HAP-1 (cell line): ENCODE data around the gene OR5D13.

Experiments used
- DNase-seq, 2 experiments: peaks; one replicate each; pipeline ENCODE4 v3.0.0-alpha.2; 2016 to 2020; ENCODE audit warnings: low spot score in 2 of 2
- H3K27me3 ChIP-seq: fragments of 250-450 bp; sonication (Bioruptor Pico); 2 replicates; pipeline ENCODE4 v1.5.1; 2020; ENCODE audit warnings: low read depth, mild to moderate bottlenecking, moderate library complexity
- H3K36me3 ChIP-seq: fragments of 250-450 bp; sonication (Bioruptor Pico); replicated peaks from 2 replicates; pipeline ENCODE4 v1.5.1; 2020; ENCODE audit warnings: mild to moderate bottlenecking
- H3K4me1 ChIP-seq: fragments of 250-450 bp; sonication (Bioruptor Pico); 2 replicates; pipeline ENCODE4 v1.5.1; 2020; ENCODE audit warnings: mild to moderate bottlenecking
- H3K4me3 ChIP-seq: fragments of 250-450 bp; sonication (Bioruptor Pico); 2 replicates; pipeline ENCODE4 v1.5.1; 2020; ENCODE audit warnings: mild to moderate bottlenecking, moderate library complexity
- H3K9me3 ChIP-seq: fragments of 250-450 bp; sonication (Bioruptor Pico); 2 replicates; pipeline ENCODE4 v1.5.1; 2020; ENCODE audit warnings: mild to moderate bottlenecking, moderate library complexity
- in situ Hi-C: fragments of 300-500 bp; cut with MboI; formaldehyde crosslinking; loops from 3 replicates; pipeline ENCODE4 v1.14.3; 2020; ENCODE audit warnings: low sequenced_read_pairs, inconsistent platforms, mixed read lengths

Gene OR5D13

GRCh38 chr11:55773138-55773537 is at the start of gene OR5D13:
TSS of gene OR5D13 (plus strand) at chr11:55773438. CDS start at chr11:55773438, 0 bp downstream.
- Histone ChIP-seq H3K4me3 (no peak within 1 kb of the TSS), H3K27me3 (no peaks in the 10 kb centered on the region), H3K4me1 (no peaks in the 10 kb centered on the region), H3K36me3 (no peaks in the 10 kb centered on the region), H3K9me3 (no peaks in the 10 kb centered on the region)
- in situ Hi-C loops, result no loop called here
- no peak for DNase-seq

DNA sequence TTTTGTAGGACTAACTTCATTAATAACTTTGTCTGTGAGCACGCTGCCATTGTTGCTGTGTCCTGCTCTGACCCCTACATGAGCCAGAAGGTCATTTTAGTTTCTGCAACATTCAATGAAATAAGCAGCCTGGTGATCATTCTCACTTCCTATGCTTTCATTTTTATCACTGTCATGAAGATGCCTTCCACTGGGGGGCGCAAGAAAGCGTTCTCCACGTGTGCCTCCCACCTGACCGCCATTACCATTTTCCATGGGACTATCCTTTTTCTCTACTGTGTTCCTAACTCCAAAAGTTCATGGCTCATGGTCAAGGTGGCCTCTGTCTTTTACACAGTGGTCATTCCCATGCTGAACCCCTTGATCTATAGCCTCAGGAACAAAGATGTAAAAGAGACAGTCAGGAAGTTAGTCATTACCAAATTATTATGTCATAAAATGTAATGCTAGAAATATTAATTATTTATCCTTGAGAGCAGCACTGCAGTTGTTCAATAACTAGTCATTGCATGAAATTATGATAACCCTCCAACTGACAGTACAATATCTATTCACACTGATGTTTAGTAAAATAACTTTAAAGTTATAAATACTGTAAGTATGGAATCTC is 46.4 kb upstream of the OR5D13 start:
- H3K9me3 ChIP-seq, result no peaks in the 10 kb centered on the region
- DNase-seq, result peak in 1 of 2 experiments; percentile 52
- no peaks in the 10 kb centered on the region for H3K36me3 ChIP-seq
- H3K27me3 ChIP-seq, result no peaks in the 10 kb centered on the region
- H3K4me3 ChIP-seq, result no peak overlapping the region
- in situ Hi-C loops, result no loop called here
- H3K4me1 ChIP-seq, result no peaks in the 10 kb centered on the region

DNA sequence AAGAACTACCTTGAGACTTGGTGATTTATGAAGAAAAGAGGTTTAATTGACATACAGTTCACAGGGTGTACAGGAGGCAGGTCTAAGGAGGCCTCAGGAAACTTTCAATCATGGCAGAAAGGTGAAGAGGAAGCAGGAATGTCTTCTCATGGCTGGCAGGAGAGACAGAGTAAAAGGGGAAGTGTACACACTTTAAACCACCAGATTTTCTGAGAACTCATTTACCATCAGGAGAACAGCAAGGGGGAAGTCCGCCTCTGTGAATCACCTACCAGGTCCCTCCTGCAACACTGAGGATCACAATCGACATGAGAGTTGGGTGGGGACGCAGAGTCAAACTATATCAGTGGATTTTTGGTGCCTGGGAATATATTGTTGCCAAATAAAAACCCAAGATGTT is 40.3 kb upstream of the OR5D13 start:
- in situ Hi-C loops, result no loop called here
- no peaks in the 10 kb centered on the region for H3K27me3 ChIP-seq
- no peak for DNase-seq
- H3K4me3 ChIP-seq, result no peak overlapping the region
- peaks cover 2% of the 10 kb centered on the region for H3K9me3 ChIP-seq
- H3K4me1 ChIP-seq, result no peaks in the 10 kb centered on the region
- H3K36me3 ChIP-seq, result no peaks in the 10 kb centered on the region

DNA sequence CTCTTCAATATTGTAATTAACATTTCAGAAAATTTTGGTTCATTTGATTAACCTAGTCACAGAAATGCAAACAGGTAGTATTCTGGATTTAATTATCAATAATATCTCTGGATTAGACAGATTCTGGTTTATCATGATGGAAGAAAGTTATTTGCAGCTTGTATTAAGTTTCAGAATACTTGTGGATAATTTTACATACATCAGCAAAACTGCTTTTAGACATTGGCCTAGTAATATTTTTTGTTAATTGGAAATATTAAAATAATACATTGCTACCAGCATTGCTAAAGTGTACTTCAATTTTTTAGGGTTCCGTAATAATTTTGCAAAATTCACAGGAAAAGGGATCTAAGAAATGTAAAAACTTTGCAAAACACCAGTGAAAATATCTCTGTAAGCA is 18.4 kb downstream of the OR5D13 start:
- Histone ChIP-seq H3K4me3 (no peak overlapping the region), H3K4me1 (no peaks in the 10 kb centered on the region), H3K27me3 (no peaks in the 10 kb centered on the region), H3K36me3 (no peaks in the 10 kb centered on the region), H3K9me3 (no peaks in the 10 kb centered on the region; the same call in none of the 2 replicates)
- in situ Hi-C loops, result no loop called here
- DNase-seq, result no peak

DNA sequence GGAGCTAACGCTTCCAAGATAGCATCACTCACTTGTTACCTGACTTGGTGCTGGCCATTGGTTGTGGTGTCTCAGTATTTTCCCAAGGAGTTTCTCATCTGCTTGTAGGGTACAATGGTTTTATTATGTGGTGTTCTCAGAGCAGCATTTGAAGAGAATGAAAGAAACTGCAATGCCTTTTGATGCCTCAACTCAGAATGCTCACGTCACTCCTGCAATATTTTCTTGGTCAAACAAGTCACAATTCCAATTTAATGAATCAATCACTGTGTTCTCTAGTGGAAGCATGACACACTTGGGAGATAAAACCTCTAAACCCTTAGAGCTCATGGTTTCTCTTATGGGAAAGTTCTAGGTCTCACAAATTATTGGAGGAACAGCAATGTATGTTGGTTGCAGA is 20.1 kb downstream of the OR5D13 start:
- in situ Hi-C loops, result no loop called here
- Histone ChIP-seq H3K4me1 (no peaks in the 10 kb centered on the region), H3K9me3 (no peaks in the 10 kb centered on the region; the same call in 1 of the 2 replicates), H3K36me3 (no peaks in the 10 kb centered on the region), H3K4me3 (no peak overlapping the region), H3K27me3 (no peaks in the 10 kb centered on the region)
- no peak for DNase-seq

- in situ Hi-C loops, result no loop called here
- H3K9me3 ChIP-seq, result no peaks in the 10 kb centered on the region; the same call in 1 of the 2 replicates
Observed at GRCh38 chr11:55795256-55795655, 22.0 kb downstream of the OR5D13 start, which contains the start of gene OR5D14. TSS of gene OR5D14 (plus strand) at chr11:55795556. CDS start at chr11:55795556, 0 bp downstream.

DNA sequence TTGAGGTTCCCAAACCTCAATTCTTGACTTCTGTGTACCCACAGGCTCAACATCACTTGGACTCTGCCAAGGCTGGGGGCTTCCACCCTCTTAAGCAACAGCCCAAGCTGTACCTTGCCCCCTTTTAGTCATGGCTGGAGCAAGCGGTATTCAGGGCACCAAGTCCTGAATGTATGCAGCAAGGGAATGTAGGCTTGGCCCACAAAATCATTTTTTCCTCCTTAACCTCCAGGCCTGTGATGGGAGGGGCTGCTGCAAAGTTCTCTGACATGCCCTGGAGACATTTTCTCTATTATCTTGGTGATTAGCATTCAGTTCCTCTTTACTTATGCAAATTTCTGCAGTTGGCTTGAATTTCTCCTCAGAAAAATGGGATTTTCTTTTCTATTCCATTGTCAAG is 33.0 kb downstream of the OR5D13 start:
- H3K4me1 ChIP-seq, result no peaks in the 10 kb centered on the region
- H3K9me3 ChIP-seq, result no peaks in the 10 kb centered on the region
- in situ Hi-C loops, result no loop called here
- H3K4me3 ChIP-seq, result no peak overlapping the region
- no peak for DNase-seq
- no peaks in the 10 kb centered on the region for H3K27me3 ChIP-seq
- no peaks in the 10 kb centered on the region for H3K36me3 ChIP-seq

More at GRCh38 chr11:55795256-55795655, 22.0 kb downstream of the OR5D13 start, which contains the start of gene OR5D14:
- no peak within 1 kb of the TSS for H3K4me3 ChIP-seq
- no peaks in the 10 kb centered on the region for H3K27me3 ChIP-seq
- no peaks in the 10 kb centered on the region for H3K4me1 ChIP-seq
- no peak for DNase-seq
- H3K36me3 ChIP-seq, result no peaks in the 10 kb centered on the region

DNA sequence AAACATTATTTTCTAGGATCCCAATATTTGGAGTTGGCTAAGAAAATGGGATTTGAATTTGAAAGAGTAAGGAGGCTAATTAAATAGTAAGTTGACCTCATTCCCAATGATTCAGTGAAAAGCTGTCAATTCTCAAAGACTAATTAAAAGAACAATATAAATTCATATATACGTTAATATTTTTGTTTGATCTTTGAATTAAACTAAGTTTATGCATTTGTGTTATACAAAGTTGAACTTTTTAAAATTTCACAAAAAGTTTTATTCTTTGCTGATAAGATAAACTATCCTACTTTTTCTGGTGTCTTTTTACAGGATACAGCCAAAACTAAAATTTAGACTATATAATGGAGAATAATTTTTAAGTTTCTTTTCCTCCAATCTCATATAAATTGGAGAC is 37.8 kb downstream of the OR5D13 start, which contains the start of gene OR5L1:
Gene OR5L1 (plus strand): TSS at position 301 of the 400 bp plus-strand sequence. CDS start 100 bp downstream, outside the sequence.
- in situ Hi-C loops, result no loop called here
- H3K4me3 ChIP-seq, result no peak within 1 kb of the TSS
- no peaks in the 10 kb centered on the region for H3K36me3 ChIP-seq
- H3K4me1 ChIP-seq, result no peaks in the 10 kb centered on the region
- DNase-seq, result no peak
- no peaks in the 10 kb centered on the region for H3K9me3 ChIP-seq
- H3K27me3 ChIP-seq, result no peaks in the 10 kb centered on the region

GRCh38 chr11:55819330-55819729 is 46.1 kb downstream of the OR5D13 start, which contains the start of gene OR5D18:
TSS of gene OR5D18 (plus strand) at chr11:55819630. CDS start at chr11:55819630, 0 bp downstream.
- Histone ChIP-seq H3K27me3 (no peaks in the 10 kb centered on the region), H3K36me3 (no peaks in the 10 kb centered on the region), H3K4me1 (no peaks in the 10 kb centered on the region), H3K9me3 (no peaks in the 10 kb centered on the region), H3K4me3 (no peak within 1 kb of the TSS)
- DNase-seq, result no peak
- in situ Hi-C loops, result no loop called here
